CD14-positive monocyte (primary cell): ENCODE results near the gene LETM1. TPM values are rescaled to one million over a fixed set of nuclear protein-coding genes. Genes with fewer than 3 reads are reported as not detected.
"Not testable (repeated sequence)": the region's sequence is repeated elsewhere in the genome, so short reads cannot be mapped to it uniquely, and the experiment has no call there.

Experiments
- DNase-seq, 3 donors: peaks; one replicate each; pipeline ENCODE4 v3.0.0-alpha.2; 2011 to 2022
- H2AFZ ChIP-seq: 2 replicates; pipeline ENCODE4 v1.6.0; 2012; ENCODE audit warnings: mild to moderate bottlenecking, low read depth, low read length, inconsistent platforms; ENCODE audit not compliant: insufficient read depth, poor library complexity, severe bottlenecking
- H3K27ac ChIP-seq, 2 donors: 1 replicate in 1 of 2; 2 replicates in 1 of 2; pipeline ENCODE4 v1.5.1; 2012 to 2013; ENCODE audit warnings: low read length in 2 of 2, control low read depth in 1 of 2, inconsistent platforms in 1 of 2, low read depth in 1 of 2, mild to moderate bottlenecking in 1 of 2
- H3K27me3 ChIP-seq, 2 donors: one replicate each; pipeline versions ENCODE4 v1.6.0 to v1.6.1; 2011 to 2013; ENCODE audit warnings: low read length in 2 of 2; ENCODE audit not compliant: control insufficient read depth in 2 of 2, insufficient read depth in 2 of 2
- H3K36me3 ChIP-seq, 2 donors: replicated peaks in 1 of 2; 1 replicate in 1 of 2; 2 replicates in 1 of 2; pipeline versions ENCODE4 v1.5.1 to v1.6.1; 2012 to 2013; ENCODE audit warnings: low read length in 2 of 2, control low read depth in 1 of 2, inconsistent platforms in 1 of 2, mild to moderate bottlenecking in 1 of 2; ENCODE audit not compliant: insufficient read depth in 2 of 2, control insufficient read depth in 1 of 2
- H3K4me1 ChIP-seq, 2 donors: 1 replicate in 1 of 2; 2 replicates in 1 of 2; pipeline versions ENCODE4 v1.5.1 to v1.6.1; 2012 to 2013; ENCODE audit warnings: low read length in 2 of 2, control low read depth in 1 of 2, inconsistent platforms in 1 of 2, mild to moderate bottlenecking in 1 of 2, moderate library complexity in 1 of 2; ENCODE audit not compliant: insufficient read depth in 2 of 2, control insufficient read depth in 1 of 2
- H3K4me2 ChIP-seq: replicated peaks from 2 replicates; pipeline ENCODE3; 2012; ENCODE audit warnings: low read length, moderate library complexity, mild to moderate bottlenecking; ENCODE audit not compliant: poor library complexity, severe bottlenecking; ENCODE audit errors: extremely low read depth
- H3K4me3 ChIP-seq, 3 experiments: fragments of 200-600 bp in 1 of 3; sonication (generic) in 1 of 3; replicated peaks in 1 of 3; 1 replicate in 2 of 3; 2 replicates in 1 of 3; pipeline ENCODE4 v1.5.1; 2011 to 2013; ENCODE audit warnings: low read length in 3 of 3, mild to moderate bottlenecking in 3 of 3, control low read depth in 2 of 3, low read depth in 2 of 3, inconsistent platforms in 1 of 3, moderate library complexity in 1 of 3
- H3K79me2 ChIP-seq: 2 replicates; pipeline ENCODE4 v1.6.0; 2012; ENCODE audit warnings: mild to moderate bottlenecking, control low read depth, inconsistent platforms, low read length, moderate library complexity; ENCODE audit not compliant: insufficient read depth
- H3K9ac ChIP-seq: 2 replicates; pipeline ENCODE4 v1.6.0; 2017; ENCODE audit warnings: low read length, mild to moderate bottlenecking; ENCODE audit not compliant: insufficient read depth, poor library complexity, severe bottlenecking
- H3K9me3 ChIP-seq, 2 donors: replicated peaks in 1 of 2; 1 replicate in 1 of 2; 2 replicates in 1 of 2; pipeline versions ENCODE4 v1.5.1 to v1.6.1; 2012 to 2013; ENCODE audit warnings: low read length in 2 of 2, control low read depth in 1 of 2; ENCODE audit not compliant: control insufficient read depth in 1 of 2, insufficient read depth in 1 of 2
- H4K20me1 ChIP-seq: 2 replicates; pipeline ENCODE4 v1.6.0; 2012; ENCODE audit warnings: mild to moderate bottlenecking, low read length, control low read depth, moderate library complexity; ENCODE audit not compliant: insufficient read depth
- H3K27ac Mint-ChIP-seq, 7 donors: one replicate each; pipeline ENCODE4 v1.8.0; 2020; ENCODE audit warnings: mild to moderate bottlenecking in 7 of 7, mixed read lengths in 7 of 7, moderate library complexity in 6 of 7, inconsistent platforms in 2 of 7
- H3K27me3 Mint-ChIP-seq, 3 donors: one replicate each; pipeline ENCODE4 v1.8.0; 2021 to 2022; ENCODE audit warnings: low read depth in 3 of 3, mild to moderate bottlenecking in 3 of 3, mixed read lengths in 3 of 3, moderate library complexity in 3 of 3, inconsistent platforms in 1 of 3
- H3K36me3 Mint-ChIP-seq, 2 donors: one replicate each; pipeline ENCODE4 v1.8.0; 2020; ENCODE audit warnings: mixed read lengths in 2 of 2, inconsistent platforms in 1 of 2, mild to moderate bottlenecking in 1 of 2
- H3K4me1 Mint-ChIP-seq: one replicate; pipeline ENCODE4 v1.8.0; 2020; ENCODE audit warnings: mild to moderate bottlenecking, mixed read lengths
- H3K4me3 Mint-ChIP-seq, 2 donors: one replicate each; pipeline ENCODE4 v1.8.0; 2020; ENCODE audit warnings: mild to moderate bottlenecking in 2 of 2, mixed read lengths in 2 of 2, moderate library complexity in 1 of 2
- H3K9me3 Mint-ChIP-seq, 7 donors: one replicate each; pipeline ENCODE4 v1.8.0; 2020 to 2022; ENCODE audit warnings: mixed read lengths in 7 of 7, mild to moderate bottlenecking in 6 of 7, moderate library complexity in 6 of 7, inconsistent platforms in 2 of 7
- WGBS: methylation state at CpG from one replicate; pipeline ENCODE4 v1.1.5; 2013; ENCODE audit warnings: missing lambda C conversion rate; ENCODE audit not compliant: insufficient coverage; 5-methylcytosine and 5-hydroxymethylcytosine counted together
- intact Hi-C, 2 donors: fragments of 100-400 bp; cut with micrococcal nuclease; formaldehyde crosslinking; loops; one replicate each; pipeline versions ENCODE4 v1.15.0 to v1.15.1; 2023
- polyA plus RNA-seq, 3 donors: library from polyadenylated mRNA; depleted of rRNA in 1 of 3; unstranded in 2 of 3; stranded (reverse) in 1 of 3; fragments of 300-500 nt in 2 of 3; fragments of >200 nt in 1 of 3; fragmentation: Illumina TruSeq in 2 of 3; gene quantifications; 1 replicate in 2 of 3; 2 replicates in 1 of 3; pipeline ENCODE4 v1.2.3, GENCODE V29; 2012 to 2021
- TF ChIP-seq, protein P1 (sequence below): fragments of 200-600 bp; IDR thresholded peaks from one replicate; pipeline ENCODE4 v1.8.0; 2022; ENCODE audit warnings: antibody characterized with exemption, mild to moderate bottlenecking

The LETM1 gene
- polyA plus RNA-seq, 3 donors: 6.2 to 18.6 (median 9.0) TPM

- Histone ChIP-seq H3K9me3 (no peaks in the 10 kb centered on the region), H3K79me2 (peaks cover 51% of the 10 kb centered on the region), H2AFZ (no peak overlapping the region), H4K20me1 (peaks cover 29% of the 10 kb centered on the region), H3K9ac (no peak overlapping the region), H3K4me1 (peaks cover 8 to 9% of the 10 kb centered on the region in 2 donors), H3K4me3 (no peak overlapping the region), H3K27ac (no peak overlapping the region), H3K27me3 (no peaks in the 10 kb centered on the region), H3K36me3 (peaks cover 15 to 37% of the 10 kb centered on the region in 2 donors), H3K4me2 (no peak overlapping the region)
- Mint-ChIP-seq H3K4me1 (peaks cover 15% of the 10 kb centered on the region), H3K27ac (no peak overlapping the region), H3K9me3 (peaks cover 0 to 2% (median 0%) of the 10 kb centered on the region in 7 donors), H3K27me3 (no peaks in the 10 kb centered on the region), H3K36me3 (peaks cover 25 to 49% of the 10 kb centered on the region in 2 donors), H3K4me3 (no peak overlapping the region)
- 94% methylated on average over 4 of the region's 10 CpGs for WGBS
- intact Hi-C loops: loop anchor here (10.0 kb wide), 3 partner anchors 55 to 1115 kb away; partner anchors contain the start of genes GRK4 (in 2 of the 2), NOP14 (in 2 of the 2), TACC3 (in 1 of the 2) and TMEM129 (in 1 of the 2)
- no peak for DNase-seq
- TF ChIP-seq, protein P1, sequence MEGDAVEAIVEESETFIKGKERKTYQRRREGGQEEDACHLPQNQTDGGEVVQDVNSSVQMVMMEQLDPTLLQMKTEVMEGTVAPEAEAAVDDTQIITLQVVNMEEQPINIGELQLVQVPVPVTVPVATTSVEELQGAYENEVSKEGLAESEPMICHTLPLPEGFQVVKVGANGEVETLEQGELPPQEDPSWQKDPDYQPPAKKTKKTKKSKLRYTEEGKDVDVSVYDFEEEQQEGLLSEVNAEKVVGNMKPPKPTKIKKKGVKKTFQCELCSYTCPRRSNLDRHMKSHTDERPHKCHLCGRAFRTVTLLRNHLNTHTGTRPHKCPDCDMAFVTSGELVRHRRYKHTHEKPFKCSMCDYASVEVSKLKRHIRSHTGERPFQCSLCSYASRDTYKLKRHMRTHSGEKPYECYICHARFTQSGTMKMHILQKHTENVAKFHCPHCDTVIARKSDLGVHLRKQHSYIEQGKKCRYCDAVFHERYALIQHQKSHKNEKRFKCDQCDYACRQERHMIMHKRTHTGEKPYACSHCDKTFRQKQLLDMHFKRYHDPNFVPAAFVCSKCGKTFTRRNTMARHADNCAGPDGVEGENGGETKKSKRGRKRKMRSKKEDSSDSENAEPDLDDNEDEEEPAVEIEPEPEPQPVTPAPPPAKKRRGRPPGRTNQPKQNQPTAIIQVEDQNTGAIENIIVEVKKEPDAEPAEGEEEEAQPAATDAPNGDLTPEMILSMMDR: no peak
Observed at GRCh38 chr4:1850276-1850675, 5.7 kb downstream of the LETM1 start.

GRCh38 chr4:1846580-1846979, 9.4 kb downstream of the LETM1 start:
- no peaks in the 10 kb centered on the region for H3K4me1 ChIP-seq
- H3K27me3 ChIP-seq: no peaks in the 10 kb centered on the region
- no peaks in the 10 kb centered on the region for H3K4me1 Mint-ChIP-seq
- no peak for DNase-seq
- peaks cover 49 to 64% of the 10 kb centered on the region in 2 donors for H3K36me3 Mint-ChIP-seq
- WGBS: 80% methylated on average over 1 of the region's 2 CpGs
- H3K4me3 ChIP-seq: no peak overlapping the region
- no peak overlapping the region for H3K4me2 ChIP-seq
- no peak overlapping the region for H3K9ac ChIP-seq
- intact Hi-C loops: loop anchor here in 1 of 2 donors (5.0 kb wide), 1 partner anchor 61 kb away; no protein-coding TSS in a partner anchor
- H3K27me3 Mint-ChIP-seq: no peaks in the 10 kb centered on the region
- no peak overlapping the region for H3K4me3 Mint-ChIP-seq
- peaks cover 24% of the 10 kb centered on the region for H3K79me2 ChIP-seq
- peaks cover 14% of the 10 kb centered on the region for H4K20me1 ChIP-seq
- no peaks in the 10 kb centered on the region for H3K9me3 ChIP-seq
- no peak overlapping the region for H3K27ac Mint-ChIP-seq
- H3K36me3 ChIP-seq: peaks cover 36 to 64% of the 10 kb centered on the region in 2 donors
- TF ChIP-seq, protein P1: no peak
- no peak overlapping the region for H3K27ac ChIP-seq
- peaks cover 0 to 2% (median 0%) of the 10 kb centered on the region in 7 donors for H3K9me3 Mint-ChIP-seq
- no peak overlapping the region for H2AFZ ChIP-seq

DNA sequence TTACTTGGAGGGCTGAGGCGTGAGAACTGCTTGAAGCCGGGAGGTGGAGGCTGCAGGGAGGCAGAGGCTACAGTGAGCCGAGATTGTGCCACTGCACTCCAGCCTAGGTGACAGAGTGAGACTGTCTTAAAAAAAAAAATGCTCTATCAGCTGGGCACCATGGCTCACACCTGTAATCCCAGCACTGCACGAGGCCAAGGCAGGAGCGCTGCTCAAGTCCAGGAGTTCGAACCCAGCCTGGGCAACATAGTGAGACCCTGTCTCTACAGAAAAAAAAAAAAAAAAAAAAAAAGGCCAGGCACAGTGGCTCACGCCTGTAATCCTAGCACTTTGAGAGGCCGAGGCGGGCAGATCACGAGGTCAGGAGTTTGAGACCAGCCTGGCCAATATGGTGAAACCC, 11.3 kb downstream of the LETM1 start:
- H3K27me3 Mint-ChIP-seq, H3K4me3 ChIP-seq, DNase-seq, H3K4me1 Mint-ChIP-seq, H3K9me3 ChIP-seq, H2AFZ ChIP-seq, H3K27ac ChIP-seq, H3K4me1 ChIP-seq, H3K9ac ChIP-seq, H4K20me1 ChIP-seq, H3K9me3 Mint-ChIP-seq, H3K4me3 Mint-ChIP-seq, H3K4me2 ChIP-seq, H3K27me3 ChIP-seq: not testable (repeated sequence)
- peak overlapping the region in 1 of 7 donors; percentile 52 for H3K27ac Mint-ChIP-seq
- 98% methylated on average over 8 of the region's 10 CpGs for WGBS
- Histone ChIP-seq H3K36me3 (peaks cover 51 to 80% of the 10 kb centered on the region in 2 donors), H3K79me2 (peaks cover 14% of the 10 kb centered on the region)
- H3K36me3 Mint-ChIP-seq: peaks cover 65 to 83% of the 10 kb centered on the region in 2 donors
- intact Hi-C loops: loop anchor here in 1 of 2 donors (5.0 kb wide), 1 partner anchor 63 kb away; no protein-coding TSS in a partner anchor
